Right ventricle myocardium inferior (tissue), 1 donor: ENCODE results near the gene SACM1L. TPM values are rescaled to one million over a fixed set of nuclear protein-coding genes. Genes with fewer than 3 reads are reported as not detected.

Experiments
- ATAC-seq: fragments of 200-7000 bp; cut with Tn5 transposase; one replicate; pipeline ENCODE4 v1.9.1; 2020; ENCODE audit warnings: mild to moderate bottlenecking, moderate library complexity
- DNase-seq: peaks from one replicate; pipeline ENCODE4 v3.0.0; 2021; ENCODE audit errors: missing footprints
- intact Hi-C: fragments of 100-400 bp; cut with DNase I; formaldehyde crosslinking; loops from one replicate; pipeline ENCODE4 v1.11.0; 2022
- total RNA-seq: library from RNA; stranded (reverse); fragmentation: NEBNext Ultra II Directional; extraction: Animal tissue kit (Norgen Biotek cat#: 25700); gene quantifications from one replicate; pipeline ENCODE4 v1.2.1, GENCODE V29; 2021
- donor health status: DM: no; HTN: yes; CAD: no; lungs with severe emphysema.

The SACM1L gene
- total RNA-seq, 1 donor from 2014 or later: 26.3 TPM

DNA sequence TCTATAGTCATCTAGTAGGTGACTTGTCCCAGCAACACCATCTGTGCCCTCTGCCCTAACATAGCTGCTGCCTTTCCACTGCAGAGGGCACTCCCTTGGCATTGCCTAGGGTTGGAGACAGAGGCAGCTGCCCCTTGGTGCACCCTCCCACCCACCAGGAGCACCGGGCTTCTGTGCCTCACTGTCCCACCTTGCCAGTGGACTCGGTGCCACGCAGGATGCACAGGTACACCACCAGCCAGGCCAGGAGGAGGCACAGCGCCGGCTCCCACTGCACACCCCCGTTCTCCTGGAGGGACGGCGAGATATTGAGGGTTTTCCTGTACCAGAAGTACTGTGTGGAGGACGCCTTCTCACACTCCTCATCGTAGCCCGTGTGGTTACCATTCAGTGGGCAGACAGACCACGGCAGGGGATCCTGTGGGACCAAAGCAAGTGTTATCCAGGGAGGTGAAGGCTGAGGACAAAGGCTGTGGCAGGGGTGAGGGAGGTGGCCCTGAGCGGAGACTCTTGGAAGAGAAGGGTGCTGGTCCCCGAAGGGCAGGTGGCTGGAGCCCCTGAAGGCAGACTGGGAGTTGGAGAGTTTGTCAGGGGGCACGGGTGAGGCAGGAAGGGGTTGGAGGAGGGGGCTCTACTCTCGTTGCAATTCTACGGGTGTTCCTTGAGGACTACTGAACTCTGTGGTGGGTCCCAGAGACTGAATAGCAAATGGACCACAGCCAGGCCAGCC, 86.5 kb downstream of the SACM1L start:
- intact Hi-C loops: no loop called here
- no peak for ATAC-seq
- no peak for DNase-seq

DNA sequence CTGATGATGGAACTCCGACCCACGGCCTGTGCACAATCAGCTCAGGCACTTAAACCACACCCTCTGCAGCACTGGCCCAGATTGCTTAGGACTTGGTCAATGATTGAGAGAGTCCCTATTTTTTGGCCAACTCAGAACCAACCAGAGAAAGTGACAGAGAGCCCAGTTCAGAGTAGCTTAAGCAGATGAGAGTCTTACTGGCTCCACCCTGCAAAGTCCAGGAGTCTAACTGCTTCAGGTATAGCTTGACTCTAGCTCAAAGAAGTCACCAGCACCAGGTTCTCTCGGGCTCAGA, 87.1 kb downstream of the SACM1L start:
- no peak for DNase-seq
- no peak for ATAC-seq
- intact Hi-C loops: no loop called here

DNA sequence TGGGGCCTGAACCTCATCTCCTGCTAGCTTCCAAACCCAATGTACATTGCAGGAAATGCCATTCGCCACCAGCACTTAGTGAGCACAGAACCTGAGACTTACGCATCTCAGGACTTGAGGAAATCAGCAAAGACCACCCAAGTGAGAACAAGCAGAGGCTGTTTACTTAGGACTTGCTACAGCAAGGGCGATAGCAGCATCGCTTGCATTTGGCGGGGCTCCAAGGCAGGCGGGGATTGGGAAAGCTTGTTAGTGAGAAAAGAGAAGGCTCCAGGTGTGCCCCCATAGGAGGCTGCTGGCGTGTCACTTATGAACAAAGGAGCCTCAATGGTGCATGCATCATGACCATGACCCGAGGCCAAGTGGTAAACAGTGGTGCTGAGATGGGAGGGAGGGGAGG, 87.4 kb downstream of the SACM1L start:
- ATAC-seq (no peak), DNase-seq (no peak)
- intact Hi-C loops: no loop called here

DNA sequence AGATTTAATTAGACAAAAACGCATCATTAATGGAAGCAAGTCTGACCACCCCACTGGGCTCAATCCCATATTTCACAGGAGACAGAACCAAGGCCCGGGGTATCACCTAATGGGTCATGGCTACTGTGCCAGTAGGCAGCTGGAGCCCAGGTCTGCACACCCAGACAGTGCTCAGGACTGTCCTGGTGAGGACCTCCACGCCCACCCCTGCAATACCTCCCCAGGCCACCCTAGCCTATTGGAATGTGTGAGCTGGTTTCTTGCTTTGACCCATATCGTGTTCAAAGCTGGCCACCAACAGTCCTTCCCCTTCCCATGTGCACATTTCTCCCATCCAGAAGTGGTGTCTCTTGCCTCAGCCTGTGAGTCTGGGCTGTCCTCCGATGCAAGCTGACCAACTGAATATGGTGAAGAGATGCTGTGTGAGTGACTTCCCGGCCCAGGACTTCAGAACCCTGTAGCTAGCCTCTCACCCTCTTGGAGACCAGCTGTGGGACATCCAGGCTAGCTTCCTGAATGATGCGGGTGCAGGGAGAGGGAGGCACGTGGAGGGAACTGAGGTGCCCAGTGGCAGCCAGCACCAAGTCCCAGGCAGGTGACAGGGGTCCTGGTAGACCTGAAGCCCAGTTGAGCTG, 88.0 kb downstream of the SACM1L start:
- ATAC-seq (no peak), DNase-seq (no peak)
- intact Hi-C loops: no loop called here

DNA sequence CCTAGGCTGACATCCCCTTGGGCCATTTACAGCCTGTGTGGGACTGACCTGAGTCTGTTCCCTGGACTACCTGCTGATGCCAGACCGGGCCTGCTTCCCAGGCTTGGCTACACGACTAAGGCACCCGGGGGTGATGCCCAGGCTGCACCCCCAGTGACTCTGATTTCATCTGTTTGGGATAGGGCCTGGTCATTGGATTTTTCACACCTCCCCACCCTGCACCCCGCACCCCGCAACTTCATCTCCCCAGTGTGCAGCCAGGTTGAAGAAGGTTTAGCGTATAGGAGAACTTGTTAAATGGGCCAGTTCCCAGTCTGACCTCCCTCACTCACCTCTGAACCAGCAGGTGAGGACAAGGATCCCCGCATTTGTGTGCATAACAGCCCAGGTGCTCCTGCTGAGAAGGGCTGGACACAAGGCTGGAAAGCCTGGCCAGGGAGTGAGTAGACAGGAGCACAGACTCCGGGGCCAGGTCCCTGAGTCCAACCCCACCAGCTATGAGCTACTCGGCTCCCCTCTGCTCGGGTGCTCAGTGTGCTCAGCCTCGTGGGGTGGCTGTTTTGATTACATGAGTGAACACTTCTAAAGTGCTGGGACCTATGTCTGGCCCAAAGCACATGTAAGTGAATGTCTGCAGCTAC, 88.7 kb downstream of the SACM1L start:
- ATAC-seq: no peak
- no peak for DNase-seq
- intact Hi-C loops: no loop called here

DNA sequence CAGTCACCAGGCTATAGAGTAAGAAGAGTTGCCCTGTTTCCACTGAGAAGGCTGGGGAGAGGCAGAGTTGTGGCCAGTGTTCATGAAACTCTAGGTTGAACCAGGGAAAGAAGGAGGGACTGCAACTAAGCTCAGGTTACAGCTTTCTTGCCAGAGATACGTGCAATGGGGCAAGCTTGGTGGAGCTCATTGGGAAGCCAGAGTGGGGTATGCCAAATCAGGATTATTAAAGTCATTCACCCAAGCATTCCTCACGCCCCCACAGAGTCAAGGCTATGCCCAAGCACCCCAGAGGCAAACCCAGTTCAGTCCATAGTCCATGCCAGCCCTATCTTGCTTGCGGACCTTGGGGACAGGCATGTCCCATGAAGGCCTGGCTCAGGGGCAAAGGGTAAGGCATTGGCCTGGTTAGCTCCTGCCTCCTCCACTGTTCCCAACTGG, 89.6 kb downstream of the SACM1L start:
- intact Hi-C loops: no loop called here
- DNase-seq (no peak), ATAC-seq (no peak)

DNA sequence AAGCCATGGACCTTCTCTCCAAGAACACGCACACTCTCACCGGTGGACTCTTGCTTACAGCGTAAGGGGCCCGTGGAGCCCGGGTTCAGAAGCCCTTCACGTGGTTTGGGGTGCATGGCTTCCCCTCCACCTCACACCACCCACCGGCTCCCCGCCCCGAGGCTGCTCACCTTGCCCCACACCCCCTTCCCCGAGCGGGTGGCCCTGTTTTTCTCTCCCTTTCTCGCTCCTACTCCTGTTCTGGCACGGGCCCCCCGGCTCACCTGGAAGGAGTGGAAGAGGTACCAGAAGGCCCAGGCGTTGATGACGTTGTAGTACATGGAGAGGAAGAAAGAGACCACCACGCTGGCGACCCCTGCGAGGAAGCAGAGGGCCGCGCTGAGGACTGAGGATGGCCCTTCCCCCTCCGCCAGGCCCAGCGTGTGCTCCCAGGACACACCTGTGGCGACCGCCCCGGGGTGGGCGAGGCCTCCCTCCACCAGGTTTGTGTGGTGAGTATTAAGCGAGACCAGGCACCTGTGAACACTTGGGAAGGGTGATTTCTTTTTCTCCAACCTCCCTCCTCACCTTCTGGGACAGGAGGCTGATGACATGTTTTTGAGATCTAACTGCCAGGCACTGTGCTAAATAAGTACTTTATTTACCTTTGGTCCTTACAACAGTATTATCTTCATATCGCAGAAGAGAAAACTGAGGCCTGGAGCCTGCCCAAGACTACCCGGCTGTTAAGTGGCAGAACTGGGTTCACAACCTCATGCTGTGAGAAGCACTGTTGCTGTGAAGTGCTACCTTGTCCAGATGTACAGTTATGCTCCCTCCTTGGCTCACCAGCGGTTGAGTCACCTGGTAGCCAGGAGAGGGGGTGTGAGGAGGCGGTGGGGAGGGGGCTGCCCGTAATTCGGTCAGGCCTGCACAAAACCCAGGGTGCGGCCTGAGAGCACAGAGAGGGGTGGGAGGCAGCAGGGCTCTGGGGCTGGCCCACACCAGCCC, 90.8 kb downstream of the SACM1L start:
- DNase-seq (no peak), ATAC-seq (no peak)
- intact Hi-C loops: no loop called here

DNA sequence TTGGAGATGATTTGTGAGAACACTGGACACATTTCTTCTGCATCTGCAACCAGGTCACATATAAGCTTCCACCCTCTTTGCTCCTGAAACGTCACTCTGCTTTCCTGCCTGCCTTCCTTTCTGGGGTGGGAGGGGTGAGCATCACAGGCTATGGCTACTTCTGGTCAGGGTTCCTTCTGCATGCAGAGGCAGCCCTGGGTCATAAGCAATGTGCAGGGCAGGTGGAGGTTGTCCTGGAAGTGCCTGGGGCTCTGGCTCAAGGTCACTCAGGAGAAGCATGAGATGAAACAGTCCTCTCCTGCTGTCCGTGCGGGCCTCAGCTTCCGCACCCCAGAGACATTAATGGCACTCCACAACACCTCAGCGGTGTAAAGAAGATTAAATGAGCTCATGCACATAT, 92.1 kb downstream of the SACM1L start:
- ATAC-seq (no peak), DNase-seq (no peak)
- intact Hi-C loops: no loop called here

DNA sequence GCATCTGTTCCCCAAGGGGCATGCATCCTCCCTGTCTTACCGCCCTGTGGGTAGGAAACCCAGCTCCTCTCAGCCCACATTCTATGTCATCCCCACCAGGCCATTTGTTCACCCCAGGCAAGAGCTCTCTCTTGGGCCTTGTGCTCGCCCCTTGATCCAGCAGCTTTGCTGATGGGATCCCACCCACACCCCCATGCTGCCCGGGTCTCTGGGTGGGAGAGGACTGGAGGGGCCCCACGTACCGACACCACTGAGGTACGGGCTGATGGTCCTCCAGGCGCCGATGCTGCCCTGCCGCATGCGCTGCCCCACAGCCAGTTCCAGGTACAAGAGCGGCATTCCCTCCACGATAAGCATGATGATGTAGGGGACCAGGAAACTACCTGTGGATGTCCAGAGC, 92.6 kb downstream of the SACM1L start:
- DNase-seq (no peak), ATAC-seq (no peak)
- intact Hi-C loops: no loop called here

DNA sequence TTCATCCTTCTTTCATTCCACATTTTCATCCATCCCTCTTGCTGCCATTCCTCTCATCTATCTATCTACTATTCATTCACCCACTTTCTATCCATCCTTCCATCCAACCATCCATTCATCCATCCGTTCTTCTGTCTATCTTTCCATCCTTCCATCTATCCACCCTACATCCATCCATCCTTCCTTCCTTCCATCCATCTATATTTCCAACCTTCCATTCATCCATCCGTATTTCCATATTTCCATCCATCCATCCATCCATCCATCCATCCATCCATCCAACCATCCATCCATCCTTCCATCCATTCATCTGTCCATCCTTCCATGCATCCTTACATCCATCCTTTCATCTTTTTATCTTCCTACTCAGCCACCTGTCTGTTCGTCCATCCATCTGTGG, 93.2 kb downstream of the SACM1L start:
- DNase-seq: no peak
- intact Hi-C loops: no loop called here
- no peak for ATAC-seq

DNA sequence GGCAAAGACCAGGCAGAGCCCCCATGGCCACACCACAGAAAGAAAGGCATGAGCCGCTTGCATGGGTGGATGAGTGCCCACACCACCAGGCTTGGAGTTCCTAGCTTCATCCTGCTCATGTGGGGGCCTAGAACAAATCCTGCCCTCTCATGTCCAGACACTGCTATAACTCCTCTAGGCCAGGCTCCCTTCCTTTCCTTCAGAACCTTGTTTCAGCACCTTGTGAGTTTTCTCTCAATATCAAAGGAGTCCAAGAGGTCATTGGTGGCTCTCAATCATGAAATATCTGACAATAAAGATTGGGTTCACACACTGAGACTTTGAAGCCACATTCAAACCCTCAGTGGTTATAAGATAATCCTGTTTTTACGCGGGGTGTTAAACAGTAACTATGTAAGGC, 94.5 kb downstream of the SACM1L start:
- intact Hi-C loops: no loop called here
- DNase-seq (no peak), ATAC-seq (no peak)

DNA sequence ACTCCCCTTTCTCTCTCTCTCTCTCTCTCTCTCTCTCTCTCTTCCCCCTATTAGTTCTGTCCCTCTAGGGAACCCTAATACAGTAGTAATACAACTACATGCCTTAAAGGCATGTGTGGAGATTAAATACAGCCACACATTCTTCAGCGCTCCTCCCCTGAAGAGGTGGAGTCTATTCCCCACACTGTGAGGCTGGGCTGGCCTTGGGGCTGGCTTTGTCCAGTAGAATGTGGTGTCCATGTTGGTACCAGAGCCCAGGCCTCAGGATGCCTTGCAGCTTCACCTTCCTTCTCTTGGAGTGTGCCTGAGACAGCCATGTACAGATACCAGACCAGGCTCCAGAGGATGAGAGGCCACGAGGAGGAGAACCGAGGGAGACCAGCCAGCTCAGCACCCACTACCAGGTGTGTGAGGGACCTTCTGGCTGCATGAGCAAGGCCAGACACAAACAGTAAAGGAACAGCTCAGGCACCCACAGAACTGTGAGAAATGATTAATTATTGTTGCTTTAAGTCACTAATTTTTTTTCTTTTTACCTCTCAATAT, 96.5 kb downstream of the SACM1L start:
- ATAC-seq: no peak
- no peak for DNase-seq
- intact Hi-C loops: no loop called here

DNA sequence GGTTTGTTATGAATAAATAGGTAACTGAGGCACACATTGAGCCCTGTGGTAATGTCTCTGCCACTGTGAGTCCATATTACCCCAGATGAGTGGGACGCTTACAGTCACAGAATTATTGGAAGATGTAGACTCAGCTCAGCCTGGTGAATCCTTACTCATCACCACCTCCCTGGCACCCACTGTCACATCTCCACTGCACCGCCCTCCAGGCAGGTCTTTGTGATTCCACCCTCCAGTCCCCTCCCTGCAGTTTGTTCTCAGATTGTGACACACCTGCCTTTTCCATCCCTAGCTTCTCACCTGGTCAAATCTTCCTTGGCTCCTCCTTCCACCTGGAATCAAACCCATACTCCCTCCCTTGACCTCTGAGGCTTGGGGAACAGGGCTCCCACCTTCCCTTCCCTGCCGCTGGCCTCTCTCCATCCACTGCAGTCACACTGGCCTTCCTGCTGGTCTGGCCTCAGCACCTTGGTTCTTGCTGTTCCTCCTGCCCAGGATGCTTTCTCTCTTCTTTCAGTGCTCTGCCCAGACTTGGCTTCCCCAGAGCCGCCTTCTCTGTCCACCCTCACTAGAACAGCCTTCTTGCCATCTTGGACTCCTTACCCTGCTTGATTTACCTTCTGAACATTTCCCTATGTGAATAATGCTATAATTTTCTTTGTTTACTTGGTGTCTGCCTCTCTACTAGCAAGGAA, 97.8 kb downstream of the SACM1L start:
- intact Hi-C loops: no loop called here
- DNase-seq: no peak

DNA sequence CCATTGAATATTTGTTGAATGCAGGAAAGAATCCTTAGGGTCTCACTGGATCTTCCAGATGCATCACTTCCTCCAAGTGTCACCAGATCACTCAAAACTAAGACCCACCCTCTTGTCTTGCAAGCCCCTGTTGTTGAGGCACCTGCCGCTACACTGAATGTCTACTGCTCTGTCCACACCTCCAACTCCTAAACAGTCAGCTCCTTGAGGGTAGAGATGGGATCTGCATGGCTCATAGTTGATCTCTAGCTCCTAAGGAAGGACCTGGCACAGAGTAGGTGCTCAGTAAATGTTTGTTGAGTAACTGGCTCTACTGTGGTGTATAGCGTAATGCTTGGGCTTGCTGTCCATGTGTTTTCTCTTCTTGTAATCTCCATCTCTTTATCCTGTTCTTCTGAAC, 98.4 kb downstream of the SACM1L start:
- intact Hi-C loops: no loop called here
- DNase-seq: no peak
- ATAC-seq: no peak

More for the DNA sequence above, 97.8 kb downstream of the SACM1L start:
- ATAC-seq: no peak

DNA sequence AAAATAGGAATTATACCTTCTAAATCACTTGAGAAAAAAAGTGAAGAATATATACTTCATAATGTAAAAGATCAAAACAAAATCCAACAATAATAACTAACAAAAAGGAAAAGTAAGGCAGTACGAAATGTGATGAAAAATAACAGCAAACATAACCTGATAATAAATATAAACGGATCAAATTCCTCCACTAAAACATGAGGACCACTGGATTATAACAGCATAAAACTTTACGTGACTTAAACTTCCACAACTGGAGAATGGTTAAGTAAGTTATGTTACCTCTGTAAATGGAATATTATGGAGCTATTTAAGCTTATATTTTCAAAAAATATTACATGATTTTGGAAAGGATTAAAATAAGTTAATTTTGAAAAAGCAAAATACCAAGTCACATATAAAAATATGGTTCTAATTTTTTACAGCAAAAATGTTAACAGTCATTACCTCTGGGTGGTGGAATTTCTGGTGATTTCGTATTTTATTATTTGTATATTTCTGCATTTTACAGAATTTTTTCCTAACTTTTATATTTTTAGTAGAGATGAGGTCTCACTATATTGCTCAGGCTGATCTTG, 100.1 kb downstream of the SACM1L start:
- ATAC-seq: no peak
- intact Hi-C loops: no loop called here
- no peak for DNase-seq

DNA sequence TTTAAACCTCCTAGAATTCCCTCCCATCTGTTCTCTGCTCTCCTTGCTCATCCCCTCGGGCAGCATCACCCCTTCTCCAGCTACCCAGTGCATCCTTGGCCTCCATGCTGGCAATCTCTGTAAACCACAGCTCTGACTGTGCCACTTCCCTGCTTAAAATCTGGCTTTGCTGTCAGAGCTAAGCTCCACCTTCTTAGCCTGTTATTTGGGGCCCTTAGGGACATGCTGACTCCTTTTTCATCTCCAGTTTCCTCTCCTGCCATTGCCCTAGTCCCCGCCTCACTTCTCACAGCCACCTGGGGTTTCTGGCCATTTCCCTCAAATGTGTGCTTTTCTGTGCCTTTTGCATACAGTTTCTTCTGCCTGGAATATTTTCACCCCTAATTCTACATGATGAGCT, 101.4 kb downstream of the SACM1L start:
- intact Hi-C loops: no loop called here
- no peak for DNase-seq
- no peak for ATAC-seq

DNA sequence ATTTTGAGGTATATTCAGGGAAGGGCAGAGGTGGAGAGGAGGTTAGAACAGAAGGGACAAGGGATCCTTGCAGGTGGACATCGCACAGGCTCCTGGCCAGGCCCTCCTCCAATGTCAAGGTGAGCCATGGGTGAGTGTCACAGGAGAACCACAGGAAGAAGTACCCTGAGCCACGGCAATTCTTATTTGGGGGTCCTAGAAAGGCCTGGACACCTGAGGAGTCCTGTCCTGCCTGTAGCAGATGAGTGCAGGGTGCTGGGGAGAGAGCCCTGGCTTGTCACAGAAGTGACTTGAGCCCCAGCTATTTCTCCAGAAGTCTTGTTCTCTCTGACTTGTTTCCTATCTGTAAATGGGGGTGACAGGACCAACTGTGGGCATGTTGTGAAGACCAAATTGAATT, 102.8 kb downstream of the SACM1L start:
- no peak for DNase-seq
- no peak for ATAC-seq
- intact Hi-C loops: no loop called here

DNA sequence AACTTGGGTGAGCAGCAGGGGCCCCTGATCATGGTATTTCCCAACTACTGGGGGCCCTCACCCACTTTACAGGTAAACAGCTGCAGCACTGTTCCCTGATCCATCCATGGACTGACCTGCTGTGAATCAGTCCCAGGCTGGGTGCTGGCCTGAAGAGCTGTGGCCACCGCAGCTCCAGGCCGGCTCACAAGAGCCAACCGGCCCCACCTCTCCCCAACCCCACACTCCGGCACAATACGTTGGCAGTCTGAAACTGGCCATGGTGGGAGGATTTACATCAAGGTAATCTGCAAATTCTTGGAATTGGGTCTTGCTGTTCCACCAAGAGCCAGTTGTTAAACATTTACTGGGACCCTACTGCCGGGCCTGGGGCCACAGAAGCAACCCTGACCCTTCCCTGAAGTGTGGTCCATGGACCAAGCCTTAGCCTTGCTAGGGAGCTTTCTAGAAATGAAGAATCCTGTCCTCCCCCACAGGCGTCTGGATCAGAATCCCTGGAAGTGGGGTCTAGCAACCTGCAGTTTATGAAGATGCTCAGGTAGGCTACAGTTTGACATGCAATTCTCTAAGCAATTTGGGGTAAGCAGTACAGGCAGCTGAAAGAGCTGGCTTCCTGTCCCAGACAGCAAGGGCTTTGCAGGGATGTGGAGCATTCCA, 103.4 kb downstream of the SACM1L start:
- ATAC-seq (no peak), DNase-seq (no peak)
- intact Hi-C loops: no loop called here
